GM12872 (cell line): ENCODE data around the gene GPC4.

ENCODE experiments used
- CTCF ChIP-seq: IDR thresholded peaks from 3 replicates; pipeline ENCODE4 v1.5.1; 2011; ENCODE audit warnings: low read depth, mild to moderate bottlenecking, low read length, moderate library complexity; ENCODE audit not compliant: insufficient read depth

GPC4 gene

GRCh38 chrX:133250184-133251100 is 164.8 kb downstream of the GPC4 start:
- TF ChIP-seq CTCF = no peak
